Upper lobe of left lung (tissue), 6 donors: ENCODE data around the gene HMCES. TPM values are rescaled to one million over a fixed set of nuclear protein-coding genes. Genes with fewer than 3 reads are reported as not detected.

ENCODE experiments used
- ATAC-seq, 2 donors: fragments of 200-7000 bp; cut with Tn5 transposase; one replicate each; pipeline ENCODE4 v1.9.1; 2022; ENCODE audit warnings: mild to moderate bottlenecking in 2 of 2, moderate library complexity in 2 of 2; ENCODE audit not compliant: low FRiP score in 2 of 2
- DNase-seq, 2 donors: peaks; one replicate each; pipeline ENCODE4 v3.0.0-alpha.2; 2019 to 2020
- H3K27ac ChIP-seq, 4 donors: fragments of 200-600 bp; sonication (generic); one replicate each; pipeline ENCODE4 v1.5.1; 2016 to 2019
- H3K27me3 ChIP-seq, 4 donors: fragments of 200-600 bp; sonication (generic); one replicate each; pipeline ENCODE4 v1.5.1; 2017 to 2019
- H3K36me3 ChIP-seq, 4 donors: fragments of 200-600 bp; sonication (generic); one replicate each; pipeline ENCODE4 v1.5.1; 2016 to 2019
- H3K4me1 ChIP-seq, 4 donors: fragments of 200-600 bp; sonication (generic); one replicate each; pipeline ENCODE4 v1.5.1; 2018 to 2019
- H3K4me3 ChIP-seq, 4 donors: fragments of 200-600 bp; sonication (generic); one replicate each; pipeline ENCODE4 v1.5.1; 2017 to 2019; ENCODE audit warnings: mild to moderate bottlenecking in 2 of 4, moderate library complexity in 1 of 4
- H3K9me3 ChIP-seq, 4 donors: fragments of 200-600 bp; sonication (generic); one replicate each; pipeline ENCODE4 v1.5.1; 2018 to 2019
- EP300 ChIP-seq, 4 donors: sonication (generic); formaldehyde crosslinking; IDR thresholded peaks; one replicate each; pipeline ENCODE4 v1.5.1; 2017; ENCODE audit warnings: antibody characterized with exemption in 4 of 4, control low read depth in 2 of 4
- POLR2A ChIP-seq, 4 donors: fragments of 450-650 bp; IDR thresholded peaks; one replicate each; pipeline ENCODE4 v1.5.1; 2016 to 2017; ENCODE audit warnings: antibody characterized with exemption in 4 of 4, mild to moderate bottlenecking in 2 of 4
- POLR2AphosphoS5 ChIP-seq, 2 donors: sonication (generic); formaldehyde crosslinking; IDR thresholded peaks; one replicate each; pipeline ENCODE4 v1.5.1; 2017; ENCODE audit warnings: antibody characterized with exemption in 2 of 2
- WGBS, 2 donors: methylation state at CpG; one replicate each; pipeline ENCODE4 v1.1.5; 2017 to 2018; 5-methylcytosine and 5-hydroxymethylcytosine counted together
- total RNA-seq, 6 donors: library from RNA; depleted of rRNA in 4 of 6; stranded (reverse); fragments of >200 nt in 4 of 6; gene quantifications; one replicate each; pipeline versions ENCODE4 v1.1.0 to v1.2.1, GENCODE V29; 2016 to 2021
- TF ChIP-seq, protein P1 (sequence below), 6 experiments: fragments of 450-650 bp in 4 of 6; fragments of 200-600 bp in 2 of 6; sonication (generic) in 2 of 6; IDR thresholded peaks; one replicate each; pipeline ENCODE4 v1.5.1; 2016 to 2019; ENCODE audit warnings: antibody characterized with exemption in 6 of 6
- donor health status: DM: no; HTN: no; CAD: no; lungs with moderate emphysema.
- donor health status: DM: no; HTN: yes; CAD: no; lungs with severe emphysema.

The HMCES gene
- total RNA-seq, 6 donors from 2014 or later = 27.0 to 38.0 (median 31.1) TPM

DNA sequence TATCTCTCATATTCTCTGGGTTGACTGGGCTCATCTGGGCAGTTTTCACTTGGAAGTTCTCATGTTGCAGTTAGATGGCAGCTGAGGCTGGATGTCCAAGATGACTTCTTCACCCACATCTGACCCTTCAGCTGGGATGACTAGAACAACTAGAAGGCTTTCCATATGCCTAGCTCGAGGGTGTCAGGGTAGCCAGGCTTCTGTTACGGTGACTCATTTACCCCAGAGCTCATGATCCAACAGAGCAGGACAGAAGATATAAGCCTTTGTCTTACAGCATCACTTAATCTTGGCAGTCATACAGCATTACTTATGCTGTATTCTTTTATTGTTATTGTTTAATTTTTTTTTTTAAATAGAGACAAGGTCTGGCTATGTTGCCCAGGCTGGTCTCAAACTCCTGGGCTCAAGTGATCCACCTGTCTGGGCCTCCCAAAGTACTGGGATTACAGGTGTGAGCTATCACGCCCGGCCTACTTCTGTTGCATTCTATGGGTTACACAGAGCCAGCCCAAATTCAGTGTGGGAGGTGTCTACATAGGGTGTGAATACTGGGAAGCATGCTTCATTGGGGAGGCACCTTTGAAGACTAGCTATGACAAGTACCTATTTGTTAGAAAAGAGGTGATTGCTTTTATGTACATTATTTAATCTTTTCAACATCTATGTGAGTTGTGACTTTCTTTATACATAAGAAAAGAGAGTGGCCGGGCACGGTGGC is 10.7 kb downstream of the HMCES start:
- Histone ChIP-seq H3K4me3 (no peak overlapping the region), H3K9me3 (no peaks in the 10 kb centered on the region), H3K4me1 (no peaks in the 10 kb centered on the region), H3K27ac (no peak overlapping the region), H3K36me3 (peaks cover 8 to 59% (median 34%) of the 10 kb centered on the region in 4 donors), H3K27me3 (no peaks in the 10 kb centered on the region)
- ATAC-seq = no peak
- 92 to 95% methylated on average over 6 of the region's 6 CpGs for WGBS, 2 donors
- TF ChIP-seq EP300 (IDR thresholded peaks at IDR 0.05) (no peak), POLR2AphosphoS5 (IDR thresholded peaks at IDR 0.05) (no peak), POLR2A (IDR thresholded peaks at IDR 0.05) (no peak)
- TF ChIP-seq, protein P1, sequence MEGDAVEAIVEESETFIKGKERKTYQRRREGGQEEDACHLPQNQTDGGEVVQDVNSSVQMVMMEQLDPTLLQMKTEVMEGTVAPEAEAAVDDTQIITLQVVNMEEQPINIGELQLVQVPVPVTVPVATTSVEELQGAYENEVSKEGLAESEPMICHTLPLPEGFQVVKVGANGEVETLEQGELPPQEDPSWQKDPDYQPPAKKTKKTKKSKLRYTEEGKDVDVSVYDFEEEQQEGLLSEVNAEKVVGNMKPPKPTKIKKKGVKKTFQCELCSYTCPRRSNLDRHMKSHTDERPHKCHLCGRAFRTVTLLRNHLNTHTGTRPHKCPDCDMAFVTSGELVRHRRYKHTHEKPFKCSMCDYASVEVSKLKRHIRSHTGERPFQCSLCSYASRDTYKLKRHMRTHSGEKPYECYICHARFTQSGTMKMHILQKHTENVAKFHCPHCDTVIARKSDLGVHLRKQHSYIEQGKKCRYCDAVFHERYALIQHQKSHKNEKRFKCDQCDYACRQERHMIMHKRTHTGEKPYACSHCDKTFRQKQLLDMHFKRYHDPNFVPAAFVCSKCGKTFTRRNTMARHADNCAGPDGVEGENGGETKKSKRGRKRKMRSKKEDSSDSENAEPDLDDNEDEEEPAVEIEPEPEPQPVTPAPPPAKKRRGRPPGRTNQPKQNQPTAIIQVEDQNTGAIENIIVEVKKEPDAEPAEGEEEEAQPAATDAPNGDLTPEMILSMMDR (IDR thresholded peaks at IDR 0.05) = no peak
- no peak for DNase-seq

DNA sequence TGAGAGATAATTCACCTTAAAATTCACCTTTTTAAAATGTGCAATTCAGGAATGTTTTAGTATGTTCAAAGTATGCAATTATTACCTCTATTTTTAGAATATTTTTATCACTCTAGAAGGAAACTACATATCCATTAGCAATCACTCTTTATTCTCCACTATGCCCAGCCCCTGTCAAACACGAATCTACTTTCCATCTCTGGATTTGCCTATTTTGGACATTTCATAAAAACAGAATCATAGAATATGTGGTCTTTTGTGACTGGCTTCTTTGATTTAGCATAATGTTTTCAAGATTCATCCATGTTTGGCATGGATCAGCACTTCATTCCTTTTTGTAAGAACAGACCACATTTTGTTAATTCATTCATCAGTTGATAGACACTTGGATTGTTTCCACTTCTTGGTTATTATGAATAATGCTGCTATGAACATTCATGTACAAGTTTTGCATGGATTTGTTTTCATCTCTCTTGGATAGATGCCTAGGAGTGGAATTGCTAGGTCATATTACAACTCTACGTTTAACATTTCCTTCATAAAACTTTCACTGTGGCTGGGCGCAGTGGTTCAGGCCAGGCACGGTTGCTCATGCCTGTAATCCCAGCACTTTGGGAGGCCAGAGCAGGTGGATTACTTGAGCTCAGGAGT is 12.7 kb downstream of the HMCES start:
- TF ChIP-seq EP300 (IDR thresholded peaks at IDR 0.05) = no peak
- no peak for TF ChIP-seq POLR2A (IDR thresholded peaks at IDR 0.05)
- TF ChIP-seq POLR2AphosphoS5 (IDR thresholded peaks at IDR 0.05) = no peak
- TF ChIP-seq, protein P1 (IDR thresholded peaks at IDR 0.05) = no peak
- no peak overlapping the region for H3K27ac ChIP-seq
- H3K36me3 ChIP-seq = peaks cover 10 to 71% (median 35%) of the 10 kb centered on the region in 4 donors
- WGBS, 2 donors = 82 to 88% methylated on average over 4 of the region's 4 CpGs
- H3K27me3 ChIP-seq = no peaks in the 10 kb centered on the region
- H3K4me1 ChIP-seq = no peaks in the 10 kb centered on the region
- H3K9me3 ChIP-seq = no peaks in the 10 kb centered on the region
- DNase-seq = no peak
- ATAC-seq = no peak
- H3K4me3 ChIP-seq = no peak overlapping the region

DNA sequence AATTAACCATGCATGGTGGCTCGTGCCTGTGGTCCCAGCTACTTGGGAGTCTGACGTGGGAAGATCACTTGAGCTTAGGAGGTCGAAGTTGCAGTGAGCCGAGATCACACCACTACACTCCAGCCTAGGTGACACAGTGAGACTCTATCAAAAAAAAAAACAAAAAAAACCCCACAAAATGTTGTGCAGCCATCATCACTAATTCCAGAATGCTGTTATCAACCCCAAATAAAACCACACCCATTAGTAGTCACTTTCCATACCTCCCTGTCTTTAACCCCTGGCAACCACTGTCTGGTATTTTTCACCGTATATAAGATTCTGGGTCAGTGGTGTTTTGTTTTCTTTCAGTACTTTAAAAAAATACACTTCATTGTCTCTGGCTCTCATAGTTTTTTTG is 16.6 kb downstream of the HMCES start:
- Histone ChIP-seq H3K27me3 (no peaks in the 10 kb centered on the region), H3K4me1 (no peaks in the 10 kb centered on the region), H3K4me3 (no peak overlapping the region), H3K36me3 (peaks cover 21 to 85% (median 45%) of the 10 kb centered on the region in 4 donors), H3K9me3 (no peaks in the 10 kb centered on the region), H3K27ac (no peak overlapping the region)
- ATAC-seq = no peak
- no peak for TF ChIP-seq POLR2AphosphoS5 (IDR thresholded peaks at IDR 0.05)
- TF ChIP-seq, protein P1 (IDR thresholded peaks at IDR 0.05) = no peak
- no peak for TF ChIP-seq EP300 (IDR thresholded peaks at IDR 0.05)
- TF ChIP-seq POLR2A (IDR thresholded peaks at IDR 0.05) = no peak
- DNase-seq = no peak
- WGBS, 2 donors = 89 to 93% methylated on average over 5 of the region's 5 CpGs

DNA sequence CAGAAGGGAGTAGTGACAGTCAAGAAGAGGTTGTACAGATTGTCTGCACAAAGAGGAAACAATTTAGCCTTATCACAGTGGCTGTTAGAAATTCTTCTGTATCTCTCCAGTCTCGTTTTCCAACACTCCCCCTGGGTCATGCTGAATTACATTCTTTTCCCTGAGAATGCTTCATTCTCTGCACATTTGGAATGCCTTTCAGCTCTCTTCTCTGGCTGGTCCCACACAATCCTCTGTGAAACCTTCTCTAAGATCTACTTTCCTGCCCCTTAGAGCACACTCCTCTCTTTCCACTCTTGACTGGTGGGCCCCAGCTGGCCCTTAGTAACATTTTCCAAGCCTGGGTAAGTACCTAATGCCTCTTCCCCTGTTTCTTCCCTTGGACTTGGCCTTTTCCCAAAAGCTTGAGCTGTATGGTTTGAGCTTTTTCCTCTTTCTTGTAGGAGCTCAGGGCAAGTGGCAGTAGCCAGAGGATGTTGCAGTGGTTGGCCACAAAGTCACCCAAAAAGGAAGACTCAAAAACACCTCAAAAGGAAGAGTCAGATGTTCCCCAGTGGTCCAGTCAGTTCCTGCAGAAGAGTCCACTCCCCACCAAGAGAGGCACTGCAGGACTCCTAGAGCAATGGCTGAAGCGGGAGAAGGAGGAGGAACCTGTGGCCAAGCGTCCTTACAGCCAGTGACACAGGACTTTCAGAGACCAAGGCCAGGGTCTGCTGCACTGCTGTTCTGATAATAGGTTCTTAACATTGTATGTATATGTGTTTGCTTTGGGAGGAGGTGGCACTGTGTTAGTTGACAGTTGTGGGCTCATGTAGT is 25.7 kb downstream of the HMCES start:
- DNase-seq = no peak
- no peak for ATAC-seq
- H3K27ac ChIP-seq = peak overlapping the region in 3 of 4 donors; percentile 57 to 81 (median 69)

More for the DNA sequence above, 25.7 kb downstream of the HMCES start:
- Histone ChIP-seq H3K9me3 (no peaks in the 10 kb centered on the region), H3K27me3 (no peaks in the 10 kb centered on the region), H3K36me3 (peaks cover 0 to 49% (median 26%) of the 10 kb centered on the region in 4 donors), H3K4me3 (no peak overlapping the region), H3K4me1 (peaks cover 0 to 18% (median 15%) of the 10 kb centered on the region in 4 donors)
- WGBS, 2 donors = 67 to 75% methylated on average over 3 of the region's 3 CpGs
- TF ChIP-seq, protein P1 (IDR thresholded peaks at IDR 0.05) = no peak
- no peak for TF ChIP-seq EP300 (IDR thresholded peaks at IDR 0.05)
- TF ChIP-seq POLR2AphosphoS5 (IDR thresholded peaks at IDR 0.05) = no peak
- no peak for TF ChIP-seq POLR2A (IDR thresholded peaks at IDR 0.05)
